C4-2B (cell line): ENCODE measurements around the gene ISL2.

Source experiments
- H3K27ac ChIP-seq: fragments of 450-650 bp; 2 replicates; pipeline ENCODE4 v1.5.1; 2017
- CTCF ChIP-seq: fragments of 450-650 bp; conservative IDR thresholded peaks from 2 replicates; pipeline ENCODE4 v1.5.1; 2017; ENCODE audit warnings: mild to moderate bottlenecking
- ZFX ChIP-seq: fragments of 450-650 bp; IDR thresholded peaks from 2 replicates; pipeline ENCODE4 v1.6.1; 2017

The ISL2 gene

GRCh38 chr15:76320012-76320411 is 16.6 kb upstream of the ISL2 start:
- H3K27ac ChIP-seq, result no peak overlapping the region

GRCh38 chr15:76321171-76321570 is 15.4 kb upstream of the ISL2 start:
- TF ChIP-seq ZFX, result no peak
- TF ChIP-seq CTCF, result no peak
- no peak overlapping the region for H3K27ac ChIP-seq

More at GRCh38 chr15:76320012-76320411, 16.6 kb upstream of the ISL2 start:
- TF ChIP-seq CTCF (no peak), ZFX (no peak)

- no peak overlapping the region for H3K27ac ChIP-seq
- TF ChIP-seq ZFX (no peak), CTCF (no peak)
Measured at GRCh38 chr15:76321602-76322001, 15.0 kb upstream of the ISL2 start.

- no peak overlapping the region for H3K27ac ChIP-seq
- TF ChIP-seq CTCF, result no peak
- TF ChIP-seq ZFX, result no peak
Measured at GRCh38 chr15:76324066-76324465, 12.5 kb upstream of the ISL2 start.

- no peak for TF ChIP-seq ZFX
- TF ChIP-seq CTCF, result no peak
Measured at GRCh38 chr15:76325704-76326103, 10.9 kb upstream of the ISL2 start.

GRCh38 chr15:76327191-76328105 is 9.1 kb upstream of the ISL2 start:
- no peak overlapping the region for H3K27ac ChIP-seq

More at GRCh38 chr15:76325704-76326103, 10.9 kb upstream of the ISL2 start:
- no peak overlapping the region for H3K27ac ChIP-seq

More at GRCh38 chr15:76327191-76328105, 9.1 kb upstream of the ISL2 start:
- TF ChIP-seq CTCF (no peak), ZFX (no peak)
